GM21576 (cell line): ENCODE results near the gene ATF2.
"Not testable (repeated sequence)": the region's sequence is repeated elsewhere in the genome, so short reads cannot be mapped to it uniquely, and the experiment has no call there.

Experiments used
- ATAC-seq: cut with Tn5 transposase; IDR thresholded peaks from one replicate; pipeline ENCODE4 v1.9.1; 2021; ENCODE audit warnings: mild to moderate bottlenecking, moderate library complexity; ENCODE audit not compliant: unreplicated experiment

ATF2 gene

DNA sequence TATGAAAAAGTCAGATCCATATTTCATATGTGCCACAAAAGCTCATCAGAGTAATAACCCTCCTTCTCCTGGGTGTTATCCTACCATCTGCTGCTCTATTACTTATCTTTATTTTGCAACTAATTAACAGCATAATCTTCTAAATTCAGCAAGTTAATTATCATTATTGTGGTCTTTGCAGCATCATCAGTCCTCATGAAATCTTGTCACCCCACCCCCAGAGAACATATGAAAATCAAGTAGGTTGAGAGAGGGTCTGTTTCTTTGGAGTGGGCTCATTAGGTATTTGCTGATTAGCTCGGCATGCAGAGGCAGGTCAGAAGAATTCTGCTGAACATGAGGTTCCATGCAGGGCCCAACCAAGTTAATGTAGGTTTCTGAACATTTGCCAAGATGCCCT is 64.8 kb downstream of the ATF2 start:
- ATAC-seq, result no peak

DNA sequence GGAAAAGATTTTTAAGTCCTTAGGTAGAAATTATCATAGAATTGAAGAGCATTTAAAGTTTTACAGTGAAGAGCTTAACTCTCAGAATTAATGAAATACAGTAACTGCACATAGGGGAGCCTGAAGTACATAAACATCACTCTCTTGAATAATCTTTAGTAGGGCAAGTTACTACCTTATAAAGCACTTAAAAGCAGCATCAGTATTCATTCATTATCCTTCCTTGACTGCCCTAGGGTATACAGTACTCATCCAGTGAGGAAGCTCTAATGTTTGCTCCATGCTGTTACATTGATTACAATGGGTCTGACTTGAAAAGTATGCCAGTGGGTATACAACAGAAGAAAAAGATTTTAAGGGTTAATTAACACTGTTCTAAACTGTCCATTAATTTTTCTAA is 66.5 kb downstream of the ATF2 start:
- no peak for ATAC-seq

DNA sequence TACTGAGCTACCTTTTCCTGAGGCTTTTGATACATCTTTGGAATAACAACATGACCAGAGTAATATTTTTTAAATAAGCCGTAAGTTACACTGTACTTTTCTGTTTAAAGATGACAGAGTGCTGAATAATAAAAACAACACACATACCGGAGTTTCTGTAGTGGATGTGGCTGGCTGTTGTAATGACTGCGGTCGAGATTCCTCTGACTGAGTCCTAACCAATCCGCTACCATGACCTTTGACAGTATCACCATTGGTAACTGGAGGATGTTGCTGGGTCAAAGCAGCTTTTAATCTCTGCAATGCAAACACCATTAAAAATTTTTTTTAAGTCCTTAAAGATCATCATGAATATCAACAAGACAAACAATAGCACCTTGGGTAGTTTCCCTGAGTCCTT is 70.7 kb downstream of the ATF2 start:
- no peak for ATAC-seq

DNA sequence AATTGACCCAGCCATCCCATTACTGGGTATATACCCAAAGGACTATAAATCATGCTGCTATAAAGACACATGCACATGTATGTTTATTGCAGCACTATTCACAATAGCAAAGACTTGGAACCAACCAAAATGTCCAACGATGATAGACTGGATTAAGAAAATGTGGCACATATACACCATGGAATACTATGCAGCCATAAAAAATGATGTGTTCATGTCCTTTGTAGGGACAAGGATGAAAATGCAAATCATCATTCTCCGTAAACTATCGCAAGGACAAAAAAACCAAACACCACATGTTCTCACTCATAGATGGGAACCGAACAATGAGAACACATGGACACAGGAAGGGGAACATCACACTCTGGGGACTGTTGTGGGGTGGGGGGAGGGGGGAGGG is 83.9 kb downstream of the ATF2 start:
- not testable (repeated sequence) for ATAC-seq

DNA sequence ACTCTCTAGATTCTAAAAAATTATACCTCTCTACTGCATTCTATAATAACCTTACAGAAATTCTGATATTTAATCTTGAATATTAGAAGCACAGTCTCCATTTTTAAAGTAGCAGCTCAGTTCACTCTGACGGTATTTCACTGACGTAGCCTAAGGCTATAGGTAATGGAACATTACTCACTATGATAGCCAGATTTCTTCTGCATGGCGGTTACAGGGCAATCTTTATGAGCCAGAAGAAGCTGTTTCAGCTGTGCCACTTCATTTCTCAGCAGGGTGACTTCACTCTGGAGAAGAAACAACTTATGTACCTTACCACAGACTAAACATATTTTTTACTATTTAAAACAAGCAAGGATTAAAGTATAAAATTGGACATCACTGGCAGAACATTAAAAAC is 87.5 kb downstream of the ATF2 start:
- ATAC-seq, result no peak

DNA sequence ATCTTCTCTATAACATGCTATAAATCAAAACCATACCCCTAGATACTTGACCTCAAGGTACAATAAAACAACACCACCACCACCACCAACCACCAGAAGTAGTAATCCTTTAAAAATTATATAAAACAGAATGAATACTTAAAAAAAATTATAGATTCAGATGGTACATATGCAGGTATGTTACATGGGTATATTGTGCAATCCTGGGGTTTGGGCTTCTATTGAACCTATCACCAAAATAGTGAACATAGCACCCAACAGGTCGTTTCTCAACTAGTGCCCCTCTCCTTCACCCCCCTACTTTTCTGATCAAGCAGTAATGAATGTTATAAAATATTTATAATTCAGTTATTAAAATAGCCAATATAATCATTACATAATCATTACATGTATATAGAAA is 91.7 kb downstream of the ATF2 start:
- ATAC-seq, result no peak

DNA sequence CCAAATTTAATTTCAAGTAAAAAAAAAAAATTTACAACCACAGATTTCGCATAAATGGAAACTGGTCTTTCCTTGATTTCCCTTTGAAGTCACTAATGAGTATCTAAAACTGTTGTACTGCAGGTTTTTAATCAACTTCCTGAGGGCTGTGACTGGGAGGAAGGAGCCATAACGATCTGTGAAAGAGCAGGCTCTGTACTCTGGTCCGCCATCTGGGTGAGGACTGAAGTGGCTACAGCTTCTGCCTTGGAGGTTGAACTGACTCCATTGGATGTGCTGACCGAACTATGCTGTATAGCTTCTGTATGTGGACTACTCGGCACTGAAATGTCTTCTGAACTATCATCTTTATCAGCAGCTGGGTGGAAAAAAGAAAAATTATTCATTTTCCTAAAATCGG is 93.5 kb downstream of the ATF2 start:
- no peak for ATAC-seq

DNA sequence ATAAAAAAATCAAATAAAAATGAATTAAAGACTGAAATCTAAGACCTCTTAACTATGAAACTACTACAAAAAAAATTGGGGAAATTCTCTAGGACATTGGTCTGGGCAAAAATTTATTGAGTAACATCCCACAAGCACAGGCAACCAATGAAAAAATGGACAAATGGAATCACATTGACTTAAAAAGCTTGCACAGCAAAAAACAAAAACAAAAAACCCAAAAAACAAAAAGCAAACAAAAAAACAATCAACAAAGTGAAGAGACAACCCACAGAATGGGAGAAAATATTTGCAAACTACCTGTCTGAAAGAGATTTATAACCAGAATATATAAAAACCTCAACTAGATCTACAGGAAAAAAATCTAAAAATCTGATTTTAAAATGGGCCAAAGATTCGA is 99.5 kb downstream of the ATF2 start:
- ATAC-seq, result no peak

DNA sequence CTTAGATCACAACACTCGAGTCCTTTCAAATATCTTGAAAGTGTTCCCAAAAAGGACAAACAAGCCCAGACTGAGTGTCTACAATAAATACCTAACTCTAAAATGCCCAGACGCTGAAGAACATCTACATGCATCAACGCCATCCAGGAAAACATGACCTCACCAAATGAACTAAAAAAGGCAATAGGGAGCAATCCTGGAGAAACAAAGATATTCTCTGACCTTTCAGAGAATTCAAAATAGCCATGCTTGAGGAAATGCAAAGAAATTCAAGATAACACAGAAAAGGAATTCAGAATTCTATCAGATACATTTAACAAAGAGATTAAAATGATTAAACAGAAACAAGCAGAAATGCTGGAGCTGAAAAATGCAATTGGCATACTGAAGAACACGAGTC is 101.6 kb downstream of the ATF2 start:
- no peak for ATAC-seq

DNA sequence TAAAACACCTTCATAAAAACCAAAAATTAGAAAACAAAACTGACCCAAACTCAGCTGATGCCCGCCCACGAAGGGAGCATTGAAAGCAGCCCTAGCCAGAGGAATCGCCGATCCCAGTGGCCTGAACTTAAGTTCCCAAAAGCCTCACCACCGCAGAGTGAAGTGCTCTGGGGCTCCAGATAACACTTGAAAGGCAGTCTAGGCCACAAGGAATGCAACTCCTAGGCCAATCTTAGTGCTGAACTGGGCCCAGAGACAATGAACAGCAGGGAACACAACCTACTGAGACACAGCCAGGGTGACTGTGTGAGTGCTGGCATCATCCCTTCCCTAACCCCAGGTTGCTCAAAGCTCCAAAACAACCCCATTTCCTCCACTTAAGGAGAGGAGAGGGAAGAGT is 103.2 kb downstream of the ATF2 start:
- ATAC-seq, result no peak

DNA sequence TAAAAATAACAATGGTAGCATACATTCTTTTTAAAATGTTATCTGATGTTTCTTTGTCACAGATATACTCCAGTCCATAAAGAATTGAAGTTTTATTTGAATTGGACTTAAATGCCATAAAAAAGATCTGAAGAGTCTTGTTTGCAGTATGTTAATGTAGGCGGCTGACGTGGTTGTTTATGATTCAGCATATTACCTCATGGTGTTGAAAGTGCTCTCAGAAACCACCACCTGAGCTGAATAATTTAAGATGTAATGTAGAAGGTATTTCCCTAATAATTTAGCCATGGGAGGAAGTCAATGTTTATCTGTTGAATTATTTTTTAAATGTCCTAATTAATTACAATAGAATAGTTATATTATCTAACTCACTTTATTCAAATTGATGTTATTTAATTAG is 104.3 kb downstream of the ATF2 start:
- ATAC-seq, result no peak

DNA sequence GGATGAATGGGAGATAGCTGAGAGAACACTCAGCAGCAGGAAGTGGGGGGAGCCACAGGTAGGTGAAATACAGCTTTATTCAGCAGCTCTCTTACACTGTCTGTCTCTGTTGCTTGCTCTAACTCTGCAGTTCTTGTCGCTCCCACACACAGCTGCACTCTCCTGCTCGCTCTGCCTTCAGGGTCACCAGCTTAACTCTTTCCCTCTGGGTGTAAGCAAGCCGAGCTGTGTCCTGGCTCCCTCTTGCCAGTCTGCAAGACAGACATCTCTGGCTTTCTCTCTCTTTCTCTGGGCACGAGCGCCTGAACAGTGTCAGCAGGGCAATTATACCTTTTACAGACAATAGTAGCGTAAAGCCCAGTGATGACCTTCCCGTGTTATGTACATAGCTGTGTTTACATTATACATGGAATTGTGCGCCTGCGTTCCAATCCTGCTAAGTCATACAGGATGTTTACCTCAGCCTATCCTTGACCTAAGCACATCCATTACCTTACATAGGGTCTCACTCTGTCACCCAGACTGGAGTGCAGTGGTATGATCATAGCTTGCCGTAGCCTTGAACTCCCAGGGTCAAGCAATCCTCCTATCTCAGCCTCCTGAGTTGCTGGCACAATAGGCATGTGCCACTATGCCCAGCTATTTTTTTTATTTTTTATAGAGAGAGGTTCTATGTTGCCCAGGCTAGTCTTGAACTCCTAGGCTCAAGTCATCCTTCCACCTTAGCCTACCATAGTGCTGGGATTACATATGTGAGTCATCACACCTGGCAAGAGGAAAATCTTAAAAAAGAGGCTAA is 105.0 kb downstream of the ATF2 start:
- ATAC-seq, result no peak

DNA sequence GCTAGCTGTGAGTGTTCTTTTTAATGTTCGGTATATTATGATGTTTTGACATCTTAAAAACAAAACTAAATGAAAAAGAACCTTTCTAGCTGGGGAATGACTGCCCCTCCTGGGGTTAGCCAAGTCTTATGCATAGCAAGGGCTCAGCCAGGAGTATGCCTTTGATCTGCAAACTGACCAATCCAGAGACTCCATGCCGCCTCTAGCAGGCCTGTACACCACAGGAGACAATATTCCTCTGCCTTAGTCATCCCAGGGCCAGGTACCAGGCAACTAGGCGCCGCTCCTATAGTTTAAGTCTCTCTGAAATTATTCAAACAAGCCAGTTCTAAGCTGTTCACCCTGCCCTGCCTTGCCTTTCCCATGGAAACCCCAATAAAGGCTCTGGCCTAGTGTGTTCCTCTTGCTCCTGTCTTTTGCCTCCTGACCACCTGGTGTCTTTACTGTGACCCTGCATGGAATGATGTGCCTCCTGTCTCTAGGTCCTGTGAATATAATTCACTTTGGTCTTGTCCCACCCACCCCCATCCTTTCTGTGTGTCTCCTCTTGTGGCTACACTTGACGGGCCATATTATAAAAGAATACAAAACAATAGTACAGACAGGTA is 110.8 kb downstream of the ATF2 start:
- no peak for ATAC-seq

DNA sequence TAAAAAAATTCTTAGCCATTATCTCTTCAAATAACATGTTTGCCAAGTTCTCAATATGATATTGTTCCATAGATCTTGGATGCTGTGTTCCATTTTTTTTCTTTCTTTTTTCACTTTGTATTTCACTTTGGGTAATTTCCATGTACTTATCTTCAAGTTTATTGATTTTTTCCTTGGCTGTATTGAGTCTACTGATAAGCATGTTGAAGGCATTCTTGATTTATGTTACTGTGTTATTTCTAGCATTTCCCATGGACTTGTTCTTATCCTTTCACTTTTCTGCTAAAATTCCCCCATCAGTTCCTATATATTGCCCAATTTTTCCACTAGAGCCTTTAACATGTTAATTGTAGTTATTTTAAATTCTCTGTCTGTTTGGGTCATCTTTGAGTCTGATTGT is 112.0 kb downstream of the ATF2 start:
- ATAC-seq, result no peak

DNA sequence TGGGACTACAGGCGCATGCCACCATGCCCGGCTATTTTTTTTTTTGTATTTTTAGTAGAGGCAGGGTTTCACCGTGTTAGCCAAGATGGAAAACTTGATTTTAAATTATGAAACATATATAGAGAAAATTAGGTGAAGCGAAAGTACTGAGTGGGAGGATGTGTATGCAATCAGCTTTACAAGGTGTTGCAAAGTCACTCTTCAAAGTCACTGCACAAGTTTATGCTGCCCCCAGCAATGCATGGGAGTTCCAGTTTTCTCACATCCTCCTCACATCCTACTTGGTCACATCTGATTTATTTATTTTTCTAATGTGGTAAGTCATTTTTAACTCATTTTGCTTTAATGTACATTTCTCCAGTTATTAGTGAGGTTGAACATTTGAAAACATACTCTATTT is 113.7 kb downstream of the ATF2 start:
- ATAC-seq, result no peak

DNA sequence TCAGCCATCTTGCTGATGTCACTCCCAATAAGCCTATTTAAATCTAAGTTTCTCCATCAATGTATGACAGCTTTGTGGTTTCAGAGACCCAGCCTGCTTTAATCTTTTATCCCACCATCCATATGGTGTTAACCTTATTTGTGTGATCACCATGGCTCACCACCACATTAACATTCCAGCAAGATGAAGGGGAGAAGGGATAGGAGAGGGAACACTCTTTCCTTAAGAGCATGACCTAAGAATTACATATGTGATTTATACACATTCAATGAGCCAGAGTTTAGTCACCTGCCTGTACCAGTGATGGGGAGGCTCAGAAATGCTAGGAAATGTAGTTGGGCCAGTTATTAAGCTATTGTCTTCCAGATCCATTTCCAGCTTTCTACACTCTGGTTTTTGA is 118.3 kb downstream of the ATF2 start:
- no peak for ATAC-seq

DNA sequence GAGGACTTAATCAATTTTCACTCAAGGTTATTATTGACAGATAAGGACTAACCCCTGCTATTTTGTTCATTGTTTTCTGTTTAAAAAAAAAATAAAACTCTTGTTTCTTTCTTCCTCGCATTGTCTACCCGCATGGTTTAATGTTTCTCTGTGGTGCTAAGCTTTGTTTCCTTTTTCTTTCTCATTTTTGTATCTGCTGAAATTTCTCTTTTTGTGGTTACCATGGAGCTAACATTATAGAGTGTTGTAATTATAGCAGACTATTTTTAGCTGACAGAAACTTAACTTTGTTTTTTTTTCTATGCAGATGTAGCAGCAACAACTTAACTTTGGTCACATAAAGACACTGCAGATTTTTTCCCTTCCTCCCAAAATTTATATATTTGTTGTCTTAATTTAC is 119.7 kb downstream of the ATF2 start:
- no peak for ATAC-seq

DNA sequence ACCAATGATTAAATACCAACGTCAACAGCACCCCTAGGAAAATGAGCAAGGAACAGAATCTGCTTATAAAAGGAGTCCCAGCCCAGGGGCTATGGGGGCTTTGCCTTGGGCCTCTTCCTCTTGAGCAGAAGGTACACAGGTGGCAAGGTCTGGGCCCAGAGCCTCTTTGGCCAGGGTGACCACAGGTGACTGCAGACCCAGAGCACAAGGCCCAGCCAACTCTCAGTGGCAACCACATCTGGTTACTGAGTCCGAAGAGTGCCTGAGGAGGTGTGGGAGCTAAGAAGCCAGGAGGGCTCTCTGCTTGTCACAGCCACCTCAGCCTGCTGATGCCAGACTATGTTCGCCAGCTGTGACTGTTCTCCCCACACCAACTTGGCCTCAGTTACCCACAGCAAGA is 128.5 kb downstream of the ATF2 start:
- no peak for ATAC-seq

DNA sequence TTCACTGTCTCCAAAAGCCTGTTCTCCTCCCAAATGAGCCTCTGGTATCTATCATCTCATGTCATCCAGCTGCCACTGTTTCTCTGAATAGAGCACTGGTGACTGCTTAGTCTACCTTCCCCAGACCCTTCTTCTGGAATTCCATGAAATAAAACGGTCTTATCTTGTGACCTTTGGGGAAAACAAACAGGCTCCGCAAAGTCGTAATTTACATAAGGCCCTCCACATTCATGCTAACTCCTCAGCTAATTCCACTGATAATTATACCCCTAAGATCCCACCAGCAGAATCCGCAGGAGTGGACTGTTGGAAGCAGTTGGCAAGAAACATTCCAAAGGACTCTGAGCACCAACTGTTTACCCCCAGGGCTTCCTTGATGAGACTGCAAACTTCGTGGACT is 129.0 kb downstream of the ATF2 start:
- no peak for ATAC-seq

DNA sequence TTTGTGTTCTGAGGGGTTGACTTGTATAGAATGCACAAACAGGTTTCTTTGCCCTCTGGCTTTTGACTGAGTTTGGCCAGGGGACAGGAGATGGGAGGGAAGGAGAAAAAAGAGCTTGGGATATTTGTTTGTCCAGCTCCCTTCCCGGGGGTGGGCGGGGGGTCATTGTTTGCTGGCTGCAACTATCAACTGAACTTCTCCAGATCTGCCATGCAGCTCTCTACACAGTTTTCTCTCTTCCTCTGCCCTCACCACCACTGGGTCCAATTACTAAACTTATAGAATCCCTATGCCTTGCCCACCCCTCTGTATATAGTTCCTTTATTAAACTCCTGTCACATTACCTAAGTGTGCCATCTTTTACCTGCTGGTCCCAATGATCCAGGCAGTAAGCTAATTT is 130.1 kb downstream of the ATF2 start:
- no peak for ATAC-seq

DNA sequence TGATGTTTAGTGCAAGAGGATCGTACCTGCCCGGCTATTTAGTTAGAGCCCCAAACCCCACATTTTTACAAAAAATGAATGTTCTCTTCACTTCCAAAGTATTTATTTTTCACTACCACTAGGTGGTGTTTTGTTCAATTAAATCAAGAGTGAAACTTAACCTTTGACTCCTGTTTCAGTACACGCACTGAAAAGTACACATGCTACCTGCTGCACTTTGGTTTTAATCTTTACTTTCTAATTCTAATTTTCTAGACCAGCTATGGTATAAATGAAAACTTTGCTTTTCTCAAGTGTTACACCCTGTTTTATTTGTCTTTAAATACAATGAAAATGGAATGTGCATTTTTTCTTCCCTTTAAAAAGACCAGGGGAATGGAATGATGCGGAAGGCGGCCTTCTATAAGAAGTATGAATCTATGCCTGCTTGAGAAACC is 131.4 kb downstream of the ATF2 start:
- ATAC-seq, result no peak

DNA sequence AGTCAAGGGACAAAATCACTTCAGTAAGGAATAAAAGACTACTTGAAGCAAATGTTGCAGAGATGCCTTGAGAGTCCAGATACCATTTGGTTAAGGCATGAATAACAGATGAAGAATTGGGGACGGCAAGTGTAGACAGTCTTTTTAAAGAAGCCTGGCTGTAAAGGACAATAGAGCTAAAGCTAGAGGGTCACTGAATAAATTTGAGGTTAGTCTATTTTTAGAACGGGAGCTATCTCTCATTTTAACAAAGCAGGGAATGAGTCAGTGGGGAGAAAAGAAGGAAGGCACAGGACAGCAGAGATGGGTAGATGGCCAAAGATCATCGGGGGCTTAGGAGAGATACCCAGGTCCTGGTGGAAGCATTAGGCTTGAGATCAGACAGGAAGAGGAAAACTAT is 132.2 kb downstream of the ATF2 start:
- no peak for ATAC-seq

DNA sequence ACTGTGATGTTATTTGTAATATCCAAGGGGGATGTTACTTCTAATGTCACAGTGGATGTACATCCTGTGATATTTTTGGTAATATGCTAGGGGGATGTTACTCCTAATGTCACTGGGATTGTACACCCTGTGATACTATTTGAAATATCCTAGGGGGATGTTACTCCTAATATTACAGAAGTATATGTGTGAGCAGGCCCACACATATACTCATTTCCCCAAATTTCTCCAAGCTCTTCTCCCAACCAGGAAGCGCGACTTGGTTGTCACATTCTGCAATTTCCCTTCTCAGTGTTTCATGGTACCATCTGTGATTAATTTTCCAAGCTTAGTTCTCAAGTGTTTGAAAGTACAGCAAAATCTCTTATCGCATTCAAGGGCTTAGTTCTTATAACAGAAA is 133.3 kb downstream of the ATF2 start:
- ATAC-seq, result no peak
